B cell (primary cell): Measurements from ENCODE around the gene HS6ST3. TPM values are rescaled to one million over a fixed set of nuclear protein-coding genes. Genes with fewer than 3 reads are reported as not detected.

Experiments
- ATAC-seq: fragments of 200-7000 bp; cut with Tn5 transposase; one replicate; pipeline ENCODE4 v1.10.0; 2021; ENCODE audit warnings: low read depth, mild to moderate bottlenecking, moderate number of reproducible peaks, moderate library complexity
- CTCF ChIA-PET: fragments of 350-600 bp; sonication (Branson Sonifier 250); formaldehyde crosslinking; loops from one replicate; lab custom pipeline; 2021; ENCODE audit warnings: antibody characterized with exemption, inconsistent platforms; lab: Charles Lee
- POLR2A ChIA-PET: fragments of 350-600 bp; sonication (Branson Sonifier 250); formaldehyde crosslinking; loops from one replicate; lab custom pipeline; 2021; ENCODE audit warnings: antibody characterized with exemption; lab: Charles Lee
- DNase-seq: peaks from one replicate; pipeline ENCODE4 v3.0.0; 2013
- H2AFZ ChIP-seq: 2 replicates; pipeline ENCODE4 v1.6.1; 2012; ENCODE audit warnings: mild to moderate bottlenecking, low read depth, low read length; ENCODE audit not compliant: insufficient read depth, poor library complexity, severe bottlenecking
- H3K27ac ChIP-seq, 2 donors: 1 replicate in 1 of 2; 2 replicates in 1 of 2; pipeline ENCODE4 v1.5.1; 2012 to 2013; ENCODE audit warnings: low read length in 2 of 2, mild to moderate bottlenecking in 2 of 2, moderate library complexity in 1 of 2
- H3K27me3 ChIP-seq, 4 experiments: fragments of 200-600 bp in 1 of 4; sonication (generic) in 1 of 4; replicated peaks in 1 of 4; 1 replicate in 2 of 4; 2 replicates in 2 of 4; pipeline versions ENCODE4 v1.6.1 to v1.7.0; 2013 to 2016; ENCODE audit warnings: low read length in 3 of 4, mild to moderate bottlenecking in 2 of 4, mixed read lengths in 1 of 4, moderate library complexity in 1 of 4; ENCODE audit not compliant: insufficient read depth in 4 of 4, control insufficient read depth in 3 of 4; ENCODE audit errors: control extremely low read depth in 1 of 4
- H3K36me3 ChIP-seq, 2 experiments: replicated peaks in 1 of 2; 1 replicate in 1 of 2; 2 replicates in 1 of 2; pipeline versions ENCODE4 v1.6.1 to v1.7.1; 2013; ENCODE audit warnings: low read length in 1 of 2; ENCODE audit not compliant: insufficient read depth in 2 of 2, control insufficient read depth in 1 of 2; ENCODE audit errors: control extremely low read depth in 1 of 2, extremely low read depth in 1 of 2
- H3K4me1 ChIP-seq, 2 donors: fragments of 200-600 bp in 1 of 2; sonication (generic) in 1 of 2; 1 replicate in 1 of 2; 2 replicates in 1 of 2; pipeline versions ENCODE4 v1.5.1 to v1.6.1; 2013 to 2017; ENCODE audit warnings: low read length in 2 of 2; ENCODE audit not compliant: control insufficient read depth in 2 of 2, insufficient read depth in 2 of 2
- H3K4me2 ChIP-seq: replicated peaks from 2 replicates; pipeline ENCODE3; 2012; ENCODE audit warnings: mild to moderate bottlenecking, low read depth, low read length; ENCODE audit not compliant: poor library complexity, severe bottlenecking
- H3K4me3 ChIP-seq, 5 experiments: fragments of 200-600 bp in 1 of 5; sonication (generic) in 1 of 5; 1 replicate in 3 of 5; 2 replicates in 2 of 5; pipeline versions ENCODE4 v1.5.1 to v1.7.0; 2011 to 2016; ENCODE audit warnings: low read length in 4 of 5, mild to moderate bottlenecking in 4 of 5, low read depth in 2 of 5, control low read depth in 1 of 5, moderate library complexity in 1 of 5; ENCODE audit not compliant: insufficient read depth in 1 of 5; ENCODE audit errors: control extremely low read depth in 1 of 5, extremely low read depth in 1 of 5
- H3K79me2 ChIP-seq: fragments of 200-600 bp; sonication (generic); one replicate; pipeline ENCODE4 v1.6.0; 2016; ENCODE audit warnings: low read length; ENCODE audit not compliant: control insufficient read depth, insufficient read depth
- H3K9ac ChIP-seq: fragments of 200-600 bp; sonication (generic); 2 replicates; pipeline ENCODE4 v1.6.1; 2017; ENCODE audit warnings: mild to moderate bottlenecking, low read length, moderate library complexity
- H3K9me3 ChIP-seq, 3 donors: one replicate each; pipeline versions ENCODE4 v1.6.1 to v1.7.1; 2013; ENCODE audit warnings: low read length in 2 of 3; ENCODE audit not compliant: control insufficient read depth in 2 of 3, insufficient read depth in 1 of 3; ENCODE audit errors: control extremely low read depth in 1 of 3
- H4K20me1 ChIP-seq: 2 replicates; pipeline ENCODE4 v1.6.0; 2012; ENCODE audit warnings: mild to moderate bottlenecking, low read length; ENCODE audit not compliant: insufficient read depth, control insufficient read depth, poor library complexity, severe bottlenecking
- H3K27ac Mint-ChIP-seq: one replicate; pipeline ENCODE4 v1.8.0; 2021; ENCODE audit warnings: mixed read lengths
- H3K27me3 Mint-ChIP-seq: one replicate; pipeline ENCODE4 v1.8.0; 2021; ENCODE audit warnings: mixed read lengths
- H3K4me1 Mint-ChIP-seq: one replicate; pipeline ENCODE4 v1.8.0; 2021; ENCODE audit warnings: mixed read lengths
- H3K4me3 Mint-ChIP-seq: one replicate; pipeline ENCODE4 v1.8.0; 2021; ENCODE audit warnings: mixed read lengths
- H3K9me3 Mint-ChIP-seq: one replicate; pipeline ENCODE4 v1.8.0; 2022; ENCODE audit warnings: mixed read lengths; ENCODE audit not compliant: insufficient read depth
- EZH2 ChIP-seq: IDR thresholded peaks from 2 replicates; pipeline ENCODE4 v1.6.1; 2012; ENCODE audit warnings: borderline replicate concordance, low read depth, mild to moderate bottlenecking, moderate library complexity, low read length; ENCODE audit not compliant: insufficient read depth, poor library complexity, severe bottlenecking
- whole genome bisulfite sequencing: methylation state at CpG from one replicate; pipeline ENCODE4 v1.1.5; 2013; ENCODE audit warnings: missing lambda C conversion rate; ENCODE audit not compliant: insufficient coverage; 5-methylcytosine and 5-hydroxymethylcytosine counted together
- intact Hi-C: fragments of 100-400 bp; cut with micrococcal nuclease; formaldehyde crosslinking; loops from one replicate; pipeline ENCODE4 v1.10.0; 2022
- polyA plus RNA-seq: library from polyadenylated mRNA; depleted of rRNA; stranded (reverse); fragments of >200 nt; gene quantifications from 2 replicates; pipeline ENCODE4 v1.2.3, GENCODE V29; 2012
- total RNA-seq, 2 donors: library from RNA; stranded (reverse); fragments of 120-200 nt in 1 of 2; gene quantifications; 1 replicate in 1 of 2; 2 replicates in 1 of 2; pipeline versions ENCODE4 v1.2.3 to v1.2.4, GENCODE V29; 2013 to 2022
- TF ChIP-seq, protein P1 (sequence below): fragments of 200-600 bp; IDR thresholded peaks from one replicate; pipeline ENCODE4 v1.8.0; 2022; ENCODE audit warnings: antibody characterized with exemption, mild to moderate bottlenecking

HS6ST3 gene
- total and polyA plus RNA-seq, 2 donors (not counting 1 experiment from before 2014, with no cell fraction given) = not detected

DNA sequence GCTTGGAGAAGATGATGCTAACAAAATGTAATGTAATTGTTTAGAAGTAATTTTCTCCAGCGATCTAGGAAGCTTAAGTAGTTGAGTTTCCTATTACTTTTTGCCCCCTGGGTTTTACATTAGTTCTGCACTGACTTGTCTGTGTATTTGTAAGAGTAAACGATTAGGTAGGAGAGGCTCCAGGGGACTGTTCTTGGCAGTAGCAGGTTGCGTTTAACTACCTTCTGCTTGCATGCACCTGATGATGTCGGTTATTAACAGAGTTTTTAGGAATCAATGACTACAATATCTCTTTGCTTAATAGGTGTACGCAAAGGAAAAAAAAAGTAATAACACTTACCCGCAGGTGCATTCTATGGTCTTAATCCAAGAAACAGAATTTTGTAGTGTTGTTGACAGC lies 18.4 kb upstream of the HS6ST3 start:
- Mint-ChIP-seq H3K27ac (no peak overlapping the region), H3K4me1 (no peaks in the 10 kb centered on the region), H3K27me3 (peaks cover 6% of the 10 kb centered on the region), H3K4me3 (no peak overlapping the region), H3K9me3 (peaks cover 2% of the 10 kb centered on the region)
- no peak for ATAC-seq
- Histone ChIP-seq H3K4me2 (no peak overlapping the region), H4K20me1 (no peaks in the 10 kb centered on the region), H3K9ac (no peak overlapping the region), H3K4me3 (no peak overlapping the region), H3K79me2 (no peaks in the 10 kb centered on the region), H3K27ac (no peak overlapping the region), H3K4me1 (no peaks in the 10 kb centered on the region), H3K36me3 (no peaks in the 10 kb centered on the region), H3K27me3 (no peaks in the 10 kb centered on the region), H2AFZ (no peak overlapping the region), H3K9me3 (no peaks in the 10 kb centered on the region)
- 100% methylated on average over 2 of the region's 6 CpGs for WGBS
- ChIA-PET POLR2A (no interaction called here), CTCF (no interaction called here)
- no peak for DNase-seq
- TF ChIP-seq EZH2 = no peak
- TF ChIP-seq, protein P1, sequence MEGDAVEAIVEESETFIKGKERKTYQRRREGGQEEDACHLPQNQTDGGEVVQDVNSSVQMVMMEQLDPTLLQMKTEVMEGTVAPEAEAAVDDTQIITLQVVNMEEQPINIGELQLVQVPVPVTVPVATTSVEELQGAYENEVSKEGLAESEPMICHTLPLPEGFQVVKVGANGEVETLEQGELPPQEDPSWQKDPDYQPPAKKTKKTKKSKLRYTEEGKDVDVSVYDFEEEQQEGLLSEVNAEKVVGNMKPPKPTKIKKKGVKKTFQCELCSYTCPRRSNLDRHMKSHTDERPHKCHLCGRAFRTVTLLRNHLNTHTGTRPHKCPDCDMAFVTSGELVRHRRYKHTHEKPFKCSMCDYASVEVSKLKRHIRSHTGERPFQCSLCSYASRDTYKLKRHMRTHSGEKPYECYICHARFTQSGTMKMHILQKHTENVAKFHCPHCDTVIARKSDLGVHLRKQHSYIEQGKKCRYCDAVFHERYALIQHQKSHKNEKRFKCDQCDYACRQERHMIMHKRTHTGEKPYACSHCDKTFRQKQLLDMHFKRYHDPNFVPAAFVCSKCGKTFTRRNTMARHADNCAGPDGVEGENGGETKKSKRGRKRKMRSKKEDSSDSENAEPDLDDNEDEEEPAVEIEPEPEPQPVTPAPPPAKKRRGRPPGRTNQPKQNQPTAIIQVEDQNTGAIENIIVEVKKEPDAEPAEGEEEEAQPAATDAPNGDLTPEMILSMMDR = no peak
- intact Hi-C loops = no loop called here

- no peaks in the 10 kb centered on the region for H3K27me3 ChIP-seq
- DNase-seq (no peak), ATAC-seq (no peak)
- TF ChIP-seq, protein P1 = no peak
- no peak for TF ChIP-seq EZH2
- H3K4me3 ChIP-seq = no peak overlapping the region
- no peaks in the 10 kb centered on the region for H3K9me3 ChIP-seq
- no peaks in the 10 kb centered on the region for H4K20me1 ChIP-seq
- no peaks in the 10 kb centered on the region for H3K79me2 ChIP-seq
- Mint-ChIP-seq H3K9me3 (peaks cover 2% of the 10 kb centered on the region), H3K4me3 (no peak overlapping the region), H3K4me1 (no peaks in the 10 kb centered on the region), H3K27ac (no peak overlapping the region), H3K27me3 (peaks cover 14% of the 10 kb centered on the region)
- no peak overlapping the region for H3K27ac ChIP-seq
- H3K4me1 ChIP-seq = no peaks in the 10 kb centered on the region
- H2AFZ ChIP-seq = no peak overlapping the region
- intact Hi-C loops = no loop called here
- ChIA-PET POLR2A (no interaction called here), CTCF (no interaction called here)
- no peak overlapping the region for H3K9ac ChIP-seq
- H3K36me3 ChIP-seq = no peaks in the 10 kb centered on the region
- H3K4me2 ChIP-seq = no peak overlapping the region
- 100% methylated on average over 1 of the region's 3 CpGs for WGBS
Observed at GRCh38 chr13:96072392-96072791, 17.5 kb upstream of the HS6ST3 start.
